WTC11 (cell line): ENCODE results near the gene RFX8. TPM values are rescaled to one million over a fixed set of nuclear protein-coding genes. Genes with fewer than 3 reads are reported as not detected.

ENCODE experiments used
- ATAC-seq: fragments of 200-7000 bp; cut with Tn5 transposase; 2 replicates; pipeline ENCODE4 v1.10.0; 2021; ENCODE audit warnings: mild to moderate bottlenecking, moderate library complexity
- CTCF ChIA-PET: fragments of 300-600 bp; sonication (Branson Sonifier 250); formaldehyde crosslinking; loops from one replicate; lab custom pipeline; 2021; ENCODE audit warnings: antibody characterized with exemption; lab: Charles Lee
- POLR2A ChIA-PET: fragments of 350-600 bp; sonication (Branson Sonifier 250); formaldehyde crosslinking; loops from one replicate; lab custom pipeline; 2021; ENCODE audit warnings: antibody characterized with exemption; lab: Charles Lee
- DNase-seq: peaks from one replicate; pipeline ENCODE4 v3.0.0; 2021; ENCODE audit warnings: low spot score
- H3K27ac Mint-ChIP-seq: 2 replicates; pipeline ENCODE4 v1.8.0; 2021; ENCODE audit warnings: mixed read lengths
- H3K27me3 Mint-ChIP-seq: 2 replicates; pipeline ENCODE4 v1.8.0; 2021; ENCODE audit warnings: low read depth, mild to moderate bottlenecking, moderate library complexity, mixed read lengths
- H3K36me3 Mint-ChIP-seq: 2 replicates; pipeline ENCODE4 v1.8.0; 2021; ENCODE audit warnings: mixed read lengths
- H3K4me1 Mint-ChIP-seq: 2 replicates; pipeline ENCODE4 v1.8.0; 2022; ENCODE audit warnings: mixed read lengths
- H3K4me3 Mint-ChIP-seq: 2 replicates; pipeline ENCODE4 v1.8.0; 2021; ENCODE audit warnings: mild to moderate bottlenecking, moderate library complexity, mixed read lengths
- H3K9me3 Mint-ChIP-seq: 2 replicates; pipeline ENCODE4 v1.8.0; 2021; ENCODE audit warnings: mixed read lengths
- AR ChIP-seq: fragments of 250-450 bp; sonication (Bioruptor Pico); IDR thresholded peaks from 2 replicates; pipeline ENCODE4 v1.9.0; 2021; ENCODE audit warnings: mild to moderate bottlenecking
- ATF1 ChIP-seq: sonication (generic); formaldehyde crosslinking; IDR thresholded peaks from 2 replicates; pipeline ENCODE4 v1.8.1; 2023; ENCODE audit warnings: mild to moderate bottlenecking, moderate library complexity, missing genetic modification reagents
- CBFB ChIP-seq: sonication (generic); formaldehyde crosslinking; IDR thresholded peaks from 2 replicates; pipeline ENCODE4 v1.8.1; 2022; ENCODE audit warnings: mild to moderate bottlenecking, low read depth, missing genetic modification reagents
- NFYB ChIP-seq: sonication (generic); formaldehyde crosslinking; conservative IDR thresholded peaks from 2 replicates; pipeline ENCODE4 v1.8.0; 2022; ENCODE audit warnings: low read depth, missing genetic modification reagents
- NR1H2 ChIP-seq: sonication (generic); formaldehyde crosslinking; IDR thresholded peaks from 2 replicates; pipeline ENCODE4 v1.9.0; 2021; ENCODE audit warnings: mild to moderate bottlenecking, moderate library complexity, missing genetic modification reagents
- NR3C1 ChIP-seq: sonication (generic); formaldehyde crosslinking; conservative IDR thresholded peaks from 2 replicates; pipeline ENCODE4 v1.8.1; 2023; ENCODE audit warnings: low read depth, mild to moderate bottlenecking, missing genetic modification reagents
- OVOL2 ChIP-seq: fragments of 250-450 bp; sonication (Bioruptor Pico); IDR thresholded peaks from 2 replicates; pipeline ENCODE4 v1.9.0; 2021; ENCODE audit warnings: mild to moderate bottlenecking, borderline replicate concordance
- RELA ChIP-seq: sonication (generic); formaldehyde crosslinking; IDR thresholded peaks from 2 replicates; pipeline ENCODE4 v1.8.1; 2022; ENCODE audit warnings: missing genetic modification reagents, mild to moderate bottlenecking, borderline replicate concordance
- RORB ChIP-seq: fragments of 250-450 bp; sonication (Bioruptor Pico); IDR thresholded peaks from 2 replicates; pipeline ENCODE4 v1.9.0; 2021; ENCODE audit warnings: mild to moderate bottlenecking
- TP53 ChIP-seq: sonication (generic); formaldehyde crosslinking; IDR thresholded peaks from 2 replicates; pipeline ENCODE4 v1.8.1; 2023; ENCODE audit warnings: mild to moderate bottlenecking, missing genetic modification reagents
- USF1 ChIP-seq: sonication (generic); formaldehyde crosslinking; IDR thresholded peaks from 2 replicates; pipeline ENCODE4 v1.8.0; 2022; ENCODE audit warnings: mild to moderate bottlenecking, missing genetic modification reagents
- ZBTB21 ChIP-seq: sonication (generic); formaldehyde crosslinking; IDR thresholded peaks from 2 replicates; pipeline ENCODE4 v1.8.1; 2023; ENCODE audit warnings: mild to moderate bottlenecking, missing genetic modification reagents, borderline replicate concordance
- ZNF263 ChIP-seq: sonication (generic); formaldehyde crosslinking; IDR thresholded peaks from 2 replicates; pipeline ENCODE4 v1.8.1; 2022; ENCODE audit warnings: low read depth, mild to moderate bottlenecking, moderate library complexity, missing genetic modification reagents
- ZNF425 ChIP-seq: fragments of 250-450 bp; sonication (Bioruptor Pico); conservative IDR thresholded peaks from 2 replicates; pipeline ENCODE4 v1.9.0; 2021; ENCODE audit warnings: mild to moderate bottlenecking
- total RNA-seq: library from RNA; stranded (reverse); gene quantifications from 3 replicates; pipeline ENCODE4 v1.2.3, GENCODE V29; 2021
- TF ChIP-seq, protein P1 (sequence below): sonication (generic); formaldehyde crosslinking; IDR thresholded peaks from 2 replicates; pipeline ENCODE4 v1.8.0; 2022; ENCODE audit warnings: missing genetic modification reagents
- TF ChIP-seq, protein P2 (sequence below): fragments of 250-450 bp; sonication (Bioruptor Pico); IDR thresholded peaks from 2 replicates; pipeline ENCODE4 v1.9.0; 2021; ENCODE audit warnings: mild to moderate bottlenecking, borderline replicate concordance
- TF ChIP-seq, protein P3 (sequence below): sonication (generic); formaldehyde crosslinking; IDR thresholded peaks from 2 replicates; pipeline ENCODE4 v1.8.0; 2023; ENCODE audit warnings: missing genetic modification reagents

RFX8 gene
- total RNA-seq, 1 experiment from 2014 or later: 0.28 TPM

DNA sequence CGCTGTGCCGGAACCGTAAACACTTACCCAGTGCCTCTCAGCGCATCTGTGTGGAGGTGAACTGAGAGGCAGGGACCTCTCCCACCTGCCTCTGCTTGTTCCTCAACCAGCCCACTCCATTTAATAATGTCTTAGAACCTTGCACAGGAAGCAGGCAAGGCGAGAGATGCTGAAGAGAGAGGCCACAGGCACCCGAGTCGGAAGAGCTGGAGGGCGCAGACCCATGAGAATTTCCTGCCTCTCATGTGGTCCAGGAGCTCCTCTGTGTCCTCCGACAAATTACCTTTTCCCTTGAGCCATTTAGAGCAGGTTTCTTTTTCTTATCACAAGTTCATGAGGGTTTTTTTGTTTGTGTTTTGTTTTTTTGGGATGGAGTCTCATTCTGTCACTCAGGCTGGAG is 4.9 kb upstream of the RFX8 start:
- ATAC-seq (peak; percentile 16; the same call in 1 of the 2 replicates), DNase-seq (no peak)
- no peaks in the 10 kb centered on the region for H3K36me3 Mint-ChIP-seq
- H3K4me3 Mint-ChIP-seq: peak overlapping the region; percentile 27; the same call in 1 of the 2 replicates
- no peaks in the 10 kb centered on the region for H3K9me3 Mint-ChIP-seq
- POLR2A ChIA-PET: no interaction called here
- peaks cover 7% of the 10 kb centered on the region for H3K27me3 Mint-ChIP-seq
- H3K27ac Mint-ChIP-seq: peak overlapping the region; percentile 27; the same call in 1 of the 2 replicates
- CTCF ChIA-PET: interaction anchor here (0.9 to 1.4 kb wide), 3 partner anchors 11 to 352 kb away, joined by 3 to 6 read pairs (median 3); no protein-coding TSS in a partner anchor
- H3K4me1 Mint-ChIP-seq: peaks cover 35% of the 10 kb centered on the region
- TF ChIP-seq RELA (no peak), NR1H2 (no peak), ATF1 (CRISPR knock-in tag) (no peak), USF1 (CRISPR knock-in tag) (no peak), ZNF263 (CRISPR knock-in tag) (no peak), RORB (CRISPR knock-in tag) (no peak), CBFB (CRISPR knock-in tag) (no peak), OVOL2 (no peak), AR (CRISPR knock-in tag) (no peak), NFYB (CRISPR knock-in tag) (no peak), ZNF425 (no peak), TP53 (CRISPR knock-in tag) (no peak), NR3C1 (CRISPR knock-in tag) (no peak), ZBTB21 (CRISPR knock-in tag) (no peak)
- TF ChIP-seq, protein P1, sequence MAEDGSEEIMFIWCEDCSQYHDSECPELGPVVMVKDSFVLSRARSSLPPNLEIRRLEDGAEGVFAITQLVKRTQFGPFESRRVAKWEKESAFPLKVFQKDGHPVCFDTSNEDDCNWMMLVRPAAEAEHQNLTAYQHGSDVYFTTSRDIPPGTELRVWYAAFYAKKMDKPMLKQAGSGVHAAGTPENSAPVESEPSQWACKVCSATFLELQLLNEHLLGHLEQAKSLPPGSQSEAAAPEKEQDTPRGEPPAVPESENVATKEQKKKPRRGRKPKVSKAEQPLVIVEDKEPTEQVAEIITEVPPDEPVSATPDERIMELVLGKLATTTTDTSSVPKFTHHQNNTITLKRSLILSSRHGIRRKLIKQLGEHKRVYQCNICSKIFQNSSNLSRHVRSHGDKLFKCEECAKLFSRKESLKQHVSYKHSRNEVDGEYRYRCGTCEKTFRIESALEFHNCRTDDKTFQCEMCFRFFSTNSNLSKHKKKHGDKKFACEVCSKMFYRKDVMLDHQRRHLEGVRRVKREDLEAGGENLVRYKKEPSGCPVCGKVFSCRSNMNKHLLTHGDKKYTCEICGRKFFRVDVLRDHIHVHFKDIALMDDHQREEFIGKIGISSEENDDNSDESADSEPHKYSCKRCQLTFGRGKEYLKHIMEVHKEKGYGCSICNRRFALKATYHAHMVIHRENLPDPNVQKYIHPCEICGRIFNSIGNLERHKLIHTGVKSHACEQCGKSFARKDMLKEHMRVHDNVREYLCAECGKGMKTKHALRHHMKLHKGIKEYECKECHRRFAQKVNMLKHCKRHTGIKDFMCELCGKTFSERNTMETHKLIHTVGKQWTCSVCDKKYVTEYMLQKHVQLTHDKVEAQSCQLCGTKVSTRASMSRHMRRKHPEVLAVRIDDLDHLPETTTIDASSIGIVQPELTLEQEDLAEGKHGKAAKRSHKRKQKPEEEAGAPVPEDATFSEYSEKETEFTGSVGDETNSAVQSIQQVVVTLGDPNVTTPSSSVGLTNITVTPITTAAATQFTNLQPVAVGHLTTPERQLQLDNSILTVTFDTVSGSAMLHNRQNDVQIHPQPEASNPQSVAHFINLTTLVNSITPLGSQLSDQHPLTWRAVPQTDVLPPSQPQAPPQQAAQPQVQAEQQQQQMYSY (CRISPR knock-in tag): no peak
- TF ChIP-seq, protein P2, sequence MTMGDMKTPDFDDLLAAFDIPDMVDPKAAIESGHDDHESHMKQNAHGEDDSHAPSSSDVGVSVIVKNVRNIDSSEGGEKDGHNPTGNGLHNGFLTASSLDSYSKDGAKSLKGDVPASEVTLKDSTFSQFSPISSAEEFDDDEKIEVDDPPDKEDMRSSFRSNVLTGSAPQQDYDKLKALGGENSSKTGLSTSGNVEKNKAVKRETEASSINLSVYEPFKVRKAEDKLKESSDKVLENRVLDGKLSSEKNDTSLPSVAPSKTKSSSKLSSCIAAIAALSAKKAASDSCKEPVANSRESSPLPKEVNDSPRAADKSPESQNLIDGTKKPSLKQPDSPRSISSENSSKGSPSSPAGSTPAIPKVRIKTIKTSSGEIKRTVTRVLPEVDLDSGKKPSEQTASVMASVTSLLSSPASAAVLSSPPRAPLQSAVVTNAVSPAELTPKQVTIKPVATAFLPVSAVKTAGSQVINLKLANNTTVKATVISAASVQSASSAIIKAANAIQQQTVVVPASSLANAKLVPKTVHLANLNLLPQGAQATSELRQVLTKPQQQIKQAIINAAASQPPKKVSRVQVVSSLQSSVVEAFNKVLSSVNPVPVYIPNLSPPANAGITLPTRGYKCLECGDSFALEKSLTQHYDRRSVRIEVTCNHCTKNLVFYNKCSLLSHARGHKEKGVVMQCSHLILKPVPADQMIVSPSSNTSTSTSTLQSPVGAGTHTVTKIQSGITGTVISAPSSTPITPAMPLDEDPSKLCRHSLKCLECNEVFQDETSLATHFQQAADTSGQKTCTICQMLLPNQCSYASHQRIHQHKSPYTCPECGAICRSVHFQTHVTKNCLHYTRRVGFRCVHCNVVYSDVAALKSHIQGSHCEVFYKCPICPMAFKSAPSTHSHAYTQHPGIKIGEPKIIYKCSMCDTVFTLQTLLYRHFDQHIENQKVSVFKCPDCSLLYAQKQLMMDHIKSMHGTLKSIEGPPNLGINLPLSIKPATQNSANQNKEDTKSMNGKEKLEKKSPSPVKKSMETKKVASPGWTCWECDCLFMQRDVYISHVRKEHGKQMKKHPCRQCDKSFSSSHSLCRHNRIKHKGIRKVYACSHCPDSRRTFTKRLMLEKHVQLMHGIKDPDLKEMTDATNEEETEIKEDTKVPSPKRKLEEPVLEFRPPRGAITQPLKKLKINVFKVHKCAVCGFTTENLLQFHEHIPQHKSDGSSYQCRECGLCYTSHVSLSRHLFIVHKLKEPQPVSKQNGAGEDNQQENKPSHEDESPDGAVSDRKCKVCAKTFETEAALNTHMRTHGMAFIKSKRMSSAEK (CRISPR knock-in tag): no peak
- TF ChIP-seq, protein P3, sequence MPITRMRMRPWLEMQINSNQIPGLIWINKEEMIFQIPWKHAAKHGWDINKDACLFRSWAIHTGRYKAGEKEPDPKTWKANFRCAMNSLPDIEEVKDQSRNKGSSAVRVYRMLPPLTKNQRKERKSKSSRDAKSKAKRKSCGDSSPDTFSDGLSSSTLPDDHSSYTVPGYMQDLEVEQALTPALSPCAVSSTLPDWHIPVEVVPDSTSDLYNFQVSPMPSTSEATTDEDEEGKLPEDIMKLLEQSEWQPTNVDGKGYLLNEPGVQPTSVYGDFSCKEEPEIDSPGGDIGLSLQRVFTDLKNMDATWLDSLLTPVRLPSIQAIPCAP (CRISPR knock-in tag): no peak
